ENCODE data around the gene PPP1R14D.

Gene PPP1R14D

DNA sequence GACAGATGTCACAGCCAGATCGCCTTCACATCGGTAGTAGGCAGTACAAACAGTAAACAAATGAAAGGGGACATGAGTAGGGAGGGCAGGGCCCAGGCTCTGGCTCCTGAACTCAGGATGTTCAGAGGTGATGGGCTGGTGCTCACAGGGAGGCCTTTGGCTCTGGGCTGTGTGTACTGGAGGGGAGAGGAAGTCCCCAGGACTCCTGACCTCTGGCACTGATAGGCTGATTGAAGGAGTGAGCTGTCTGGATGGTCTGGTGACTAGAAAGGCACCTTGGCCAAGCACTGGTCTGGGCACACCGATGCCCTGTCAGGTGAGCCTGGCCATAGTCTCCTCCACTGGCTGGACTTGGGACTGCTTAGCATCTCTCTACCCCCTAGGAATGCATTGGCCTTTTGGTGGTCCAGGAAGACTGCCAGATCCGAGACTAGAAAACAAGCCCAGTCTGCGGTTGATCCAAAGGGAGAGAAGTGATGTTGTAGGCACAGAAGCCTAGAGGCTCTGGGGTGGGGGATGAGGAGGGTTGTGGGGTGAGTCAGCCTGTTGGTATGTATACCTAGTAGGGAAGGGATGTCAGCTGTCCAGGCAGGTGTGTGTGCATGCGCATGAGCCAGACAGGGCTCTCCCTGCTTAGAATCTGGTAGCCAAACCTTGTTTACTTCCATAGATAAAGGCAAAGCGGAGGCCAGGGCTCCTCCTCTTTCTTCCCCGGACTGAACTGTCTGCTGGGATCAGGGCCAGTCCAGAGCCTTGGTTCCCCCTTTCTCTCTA lies 17.2 kb upstream of the PPP1R14D start:
- H3K9ac ChIP-seq (ENCODE audit: low read length): no peak overlapping the region
- no peaks in the 10 kb centered on the region for H3K36me3 ChIP-seq (ENCODE audit: low read length)

GRCh38 chr15:40845036-40845435 lies 16.5 kb upstream of the PPP1R14D start:
- no peaks in the 10 kb centered on the region for H3K79me2 ChIP-seq (ENCODE audit: insufficient read depth, low read length)
- TF ChIP-seq CTCF (IDR thresholded peaks at IDR 0.05; ENCODE audit: insufficient read depth, low read length, poor library complexity, severe bottlenecking): no peak
- TF ChIP-seq EZH2phosphoT487 (conservative IDR thresholded peaks at IDR 0.05; ENCODE audit: low read length): no peak
- H3K4me2 ChIP-seq (ENCODE audit: low read depth, low read length, poor library complexity, severe bottlenecking): peak overlapping the region; percentile 47
- no peak overlapping the region for H3K4me3 ChIP-seq (ENCODE audit: insufficient read depth, low read length, poor library complexity, severe bottlenecking)
- H3K27ac ChIP-seq (ENCODE audit: low read depth, low read length): no peak overlapping the region
- H3K9ac ChIP-seq (ENCODE audit: low read length): 0 out of 2 replicates have a peak overlapping the region, but pooled peaks have one; percentile 9
- H3F3A ChIP-seq (ENCODE audit: insufficient read depth): no peaks in the 10 kb centered on the region
- H3K9me3 ChIP-seq (ENCODE audit: insufficient read depth, low read length): no peaks in the 10 kb centered on the region
- H3K9me2 ChIP-seq (replicated peaks; ENCODE audit: insufficient read depth, low read length): no peaks in the 10 kb centered on the region
- H4K20me1 ChIP-seq (ENCODE audit: low read depth, low read length): no peaks in the 10 kb centered on the region
- no peak overlapping the region for H2AFZ ChIP-seq (ENCODE audit: low read depth, low read length, severe bottlenecking)
- H3K27me3 ChIP-seq (ENCODE audit: low read length): no peaks in the 10 kb centered on the region
- H3K36me3 ChIP-seq (ENCODE audit: low read length): no peaks in the 10 kb centered on the region

More for the DNA sequence above, 17.2 kb upstream of the PPP1R14D start:
- Histone ChIP-seq H3K4me2 (ENCODE audit: low read depth, low read length, poor library complexity, severe bottlenecking) (no peak overlapping the region), H3K27ac (ENCODE audit: low read depth, low read length) (no peak overlapping the region), H3K4me3 (ENCODE audit: insufficient read depth, low read length, poor library complexity, severe bottlenecking) (no peak overlapping the region), H3K9me2 (replicated peaks; ENCODE audit: insufficient read depth, low read length) (no peaks in the 10 kb centered on the region), H3K27me3 (ENCODE audit: low read length) (no peaks in the 10 kb centered on the region), H3F3A (ENCODE audit: insufficient read depth) (no peaks in the 10 kb centered on the region), H3K9me3 (ENCODE audit: insufficient read depth, low read length) (no peaks in the 10 kb centered on the region), H2AFZ (ENCODE audit: low read depth, low read length, severe bottlenecking) (no peak overlapping the region), H3K79me2 (ENCODE audit: insufficient read depth, low read length) (no peaks in the 10 kb centered on the region), H4K20me1 (ENCODE audit: low read depth, low read length) (no peaks in the 10 kb centered on the region)
- TF ChIP-seq EZH2phosphoT487 (conservative IDR thresholded peaks at IDR 0.05; ENCODE audit: low read length): no peak
- TF ChIP-seq CTCF (IDR thresholded peaks at IDR 0.05; ENCODE audit: insufficient read depth, low read length, poor library complexity, severe bottlenecking): no peak

DNA sequence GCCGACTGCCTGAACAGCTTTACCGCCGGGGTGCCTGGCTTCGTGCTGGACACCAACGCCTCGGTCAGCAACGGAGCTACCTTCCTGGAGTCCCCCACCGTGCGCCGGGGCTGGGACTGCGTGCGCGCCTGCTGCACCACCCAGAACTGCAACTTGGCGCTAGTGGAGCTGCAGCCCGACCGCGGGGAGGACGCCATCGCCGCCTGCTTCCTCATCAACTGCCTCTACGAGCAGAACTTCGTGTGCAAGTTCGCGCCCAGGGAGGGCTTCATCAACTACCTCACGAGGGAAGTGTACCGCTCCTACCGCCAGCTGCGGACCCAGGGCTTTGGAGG lies 16.2 kb upstream of the PPP1R14D start:
- no peaks in the 10 kb centered on the region for H3K9me2 ChIP-seq (replicated peaks; ENCODE audit: insufficient read depth, low read length)
- H4K20me1 ChIP-seq (ENCODE audit: low read depth, low read length): no peaks in the 10 kb centered on the region
- no peaks in the 10 kb centered on the region for H3K27me3 ChIP-seq (ENCODE audit: low read length)
- H3K9me3 ChIP-seq (ENCODE audit: insufficient read depth, low read length): no peaks in the 10 kb centered on the region
- peak overlapping the region; percentile 47 for H3K4me2 ChIP-seq (ENCODE audit: low read depth, low read length, poor library complexity, severe bottlenecking)
- peak overlapping the region; percentile 24 for H3K4me3 ChIP-seq (ENCODE audit: insufficient read depth, low read length, poor library complexity, severe bottlenecking)
- H3K79me2 ChIP-seq (ENCODE audit: insufficient read depth, low read length): no peaks in the 10 kb centered on the region
- no peaks in the 10 kb centered on the region for H3F3A ChIP-seq (ENCODE audit: insufficient read depth)
- peak overlapping the region; percentile 49 for H2AFZ ChIP-seq (ENCODE audit: low read depth, low read length, severe bottlenecking)
- no peak for TF ChIP-seq CTCF (IDR thresholded peaks at IDR 0.05; ENCODE audit: insufficient read depth, low read length, poor library complexity, severe bottlenecking)
- H3K9ac ChIP-seq (ENCODE audit: low read length): peak overlapping the region; percentile 9; the same call in 1 of the 2 replicates
- H3K36me3 ChIP-seq (ENCODE audit: low read length): no peaks in the 10 kb centered on the region
- no peak overlapping the region for H3K27ac ChIP-seq (ENCODE audit: low read depth, low read length)

All from SU-DHL-6 (cell line).